Stimulated activated CD8-positive, alpha-beta memory T cell treated with anti-CD3 and anti-CD28 coated beads, Interleukin-7, amount 100 ng/mL, for 24 hours (primary cell): Measurements from ENCODE around the gene CHKA.
A peak's percentile ranks its signal among the peaks of the same experiment; 100 is the strongest.

Experiments
- DNase-seq: peaks from one replicate; pipeline ENCODE4 v3.0.0-alpha.2; 2020; ENCODE audit warnings: low read depth

CHKA gene

GRCh38 chr11:68013611-68014156, 107.5 kb downstream of the CHKA start:
- DNase-seq, result no peak

- no peak for DNase-seq
Measured at GRCh38 chr11:68012843-68013610, 108.2 kb downstream of the CHKA start.

GRCh38 chr11:68012044-68012842, 108.9 kb downstream of the CHKA start:
- no peak for DNase-seq

GRCh38 chr11:68011051-68011943, 109.9 kb downstream of the CHKA start:
- DNase-seq, result no peak

GRCh38 chr11:68010090-68011041, 110.8 kb downstream of the CHKA start, which contains the start of gene ALDH3B1:
ALDH3B1 (plus strand) TSS chr11:68010327; CDS start chr11:68015298, 4,971 bp downstream.
- DNase-seq, result no peak

GRCh38 chr11:68009391-68010089, 111.6 kb downstream of the CHKA start:
- DNase-seq, result no peak

- no peak for DNase-seq
Measured at GRCh38 chr11:68008381-68009337, 112.5 kb downstream of the CHKA start.

- no peak for DNase-seq
Measured at GRCh38 chr11:68007498-68008380, 113.4 kb downstream of the CHKA start.

GRCh38 chr11:68006606-68007166, 114.5 kb downstream of the CHKA start:
- no peak for DNase-seq

- DNase-seq, result no peak
Measured at GRCh38 chr11:68004551-68005335, 116.4 kb downstream of the CHKA start.

- DNase-seq, result peak; percentile 70
Measured at GRCh38 chr11:68003846-68004550, 117.2 kb downstream of the CHKA start, which contains the start of gene UNC93B1. UNC93B1 (minus strand) TSS chr11:68004097; CDS start chr11:68004043, 54 bp downstream.

GRCh38 chr11:68002938-68003845, 118.0 kb downstream of the CHKA start:
- DNase-seq, result no peak
